Vagina (tissue), 2 donors: ENCODE data around the gene NELL1. TPM values are rescaled to one million over a fixed set of nuclear protein-coding genes. Genes with fewer than 3 reads are reported as not detected.

Experiments
- DNase-seq, 2 donors: peaks; one replicate each; pipeline ENCODE4 v3.0.0-alpha.2; 2017; ENCODE audit errors: extremely low spot score in 2 of 2
- H3K27ac ChIP-seq: fragments of 200-600 bp; sonication (generic); one replicate; pipeline ENCODE4 v1.5.1; 2019
- H3K27me3 ChIP-seq: fragments of 200-600 bp; sonication (generic); one replicate; pipeline ENCODE4 v1.5.1; 2019
- H3K36me3 ChIP-seq, 2 donors: fragments of 200-600 bp; sonication (generic); one replicate each; pipeline ENCODE4 v1.5.1; 2017 to 2019
- H3K4me1 ChIP-seq: fragments of 200-600 bp; sonication (generic); one replicate; pipeline ENCODE4 v1.5.1; 2019
- H3K4me3 ChIP-seq, 2 donors: fragments of 200-600 bp; sonication (generic); 1 replicate in 1 of 2; 2 replicates in 1 of 2; pipeline ENCODE4 v1.5.1; 2016 to 2019
- H3K9me3 ChIP-seq: fragments of 200-600 bp; sonication (generic); one replicate; pipeline ENCODE4 v1.5.1; 2019
- POLR2A ChIP-seq, 2 donors: fragments of 450-650 bp; IDR thresholded peaks; one replicate each; pipeline ENCODE4 v1.6.1; 2017; ENCODE audit warnings: antibody characterized with exemption in 2 of 2, mild to moderate bottlenecking in 2 of 2, moderate library complexity in 2 of 2
- POLR2AphosphoS5 ChIP-seq, 2 donors: sonication (generic); formaldehyde crosslinking; IDR thresholded peaks; one replicate each; pipeline ENCODE4 v1.9.0; 2017; ENCODE audit warnings: antibody characterized with exemption in 2 of 2, mild to moderate bottlenecking in 2 of 2, low read depth in 1 of 2; ENCODE audit not compliant: insufficient read depth in 1 of 2
- intact Hi-C: fragments of 100-400 bp; cut with DNase I; formaldehyde crosslinking; loops from one replicate; pipeline ENCODE4 v1.15.1; 2023
- total RNA-seq: library from RNA; depleted of rRNA; stranded (reverse); fragments of >200 nt; gene quantifications from one replicate; pipeline ENCODE4 v1.2.3, GENCODE V29; 2016
- TF ChIP-seq, protein P1 (sequence below), 3 experiments: fragments of 450-650 bp in 2 of 3; fragments of 200-600 bp in 1 of 3; sonication (generic) in 1 of 3; IDR thresholded peaks; one replicate each; pipeline ENCODE4 v1.5.1; 2017 to 2019; ENCODE audit warnings: antibody characterized with exemption in 3 of 3, mild to moderate bottlenecking in 2 of 3, moderate library complexity in 2 of 3

Gene NELL1
- total RNA-seq, 1 donor from 2014 or later, result 0.49 TPM

DNA sequence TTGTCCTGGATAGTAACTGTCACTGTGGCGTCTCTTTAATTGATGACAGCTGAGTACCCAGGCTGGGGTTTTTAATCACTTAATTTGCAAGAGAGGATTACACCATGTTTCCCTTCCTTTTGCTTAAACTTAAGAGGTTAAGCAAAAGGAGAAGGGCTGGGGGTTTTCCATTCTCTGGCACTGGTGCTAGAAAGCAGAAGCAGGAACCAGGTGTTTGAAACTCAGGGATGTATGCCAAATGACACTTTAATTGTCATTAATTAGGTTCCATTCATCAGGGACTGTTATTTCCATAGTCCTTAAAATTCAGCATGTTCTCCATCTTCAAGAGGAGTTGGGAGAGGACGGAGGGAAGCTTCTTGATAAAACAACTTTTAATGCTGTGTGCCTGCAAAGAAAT, 746.2 kb downstream of the NELL1 start:
- Histone ChIP-seq H3K27ac (no peak overlapping the region), H3K4me1 (no peaks in the 10 kb centered on the region), H3K36me3 (no peaks in the 10 kb centered on the region), H3K9me3 (no peaks in the 10 kb centered on the region), H3K4me3 (no peak overlapping the region), H3K27me3 (no peaks in the 10 kb centered on the region)
- DNase-seq, result no peak
- intact Hi-C loops, result no loop called here
- TF ChIP-seq POLR2A (IDR thresholded peaks at IDR 0.05) (no peak), POLR2AphosphoS5 (IDR thresholded peaks at IDR 0.05; ENCODE audit: insufficient read depth in 1 of 2, low read depth in 1 of 2) (no peak)
- TF ChIP-seq, protein P1, sequence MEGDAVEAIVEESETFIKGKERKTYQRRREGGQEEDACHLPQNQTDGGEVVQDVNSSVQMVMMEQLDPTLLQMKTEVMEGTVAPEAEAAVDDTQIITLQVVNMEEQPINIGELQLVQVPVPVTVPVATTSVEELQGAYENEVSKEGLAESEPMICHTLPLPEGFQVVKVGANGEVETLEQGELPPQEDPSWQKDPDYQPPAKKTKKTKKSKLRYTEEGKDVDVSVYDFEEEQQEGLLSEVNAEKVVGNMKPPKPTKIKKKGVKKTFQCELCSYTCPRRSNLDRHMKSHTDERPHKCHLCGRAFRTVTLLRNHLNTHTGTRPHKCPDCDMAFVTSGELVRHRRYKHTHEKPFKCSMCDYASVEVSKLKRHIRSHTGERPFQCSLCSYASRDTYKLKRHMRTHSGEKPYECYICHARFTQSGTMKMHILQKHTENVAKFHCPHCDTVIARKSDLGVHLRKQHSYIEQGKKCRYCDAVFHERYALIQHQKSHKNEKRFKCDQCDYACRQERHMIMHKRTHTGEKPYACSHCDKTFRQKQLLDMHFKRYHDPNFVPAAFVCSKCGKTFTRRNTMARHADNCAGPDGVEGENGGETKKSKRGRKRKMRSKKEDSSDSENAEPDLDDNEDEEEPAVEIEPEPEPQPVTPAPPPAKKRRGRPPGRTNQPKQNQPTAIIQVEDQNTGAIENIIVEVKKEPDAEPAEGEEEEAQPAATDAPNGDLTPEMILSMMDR (IDR thresholded peaks at IDR 0.05), result no peak

DNA sequence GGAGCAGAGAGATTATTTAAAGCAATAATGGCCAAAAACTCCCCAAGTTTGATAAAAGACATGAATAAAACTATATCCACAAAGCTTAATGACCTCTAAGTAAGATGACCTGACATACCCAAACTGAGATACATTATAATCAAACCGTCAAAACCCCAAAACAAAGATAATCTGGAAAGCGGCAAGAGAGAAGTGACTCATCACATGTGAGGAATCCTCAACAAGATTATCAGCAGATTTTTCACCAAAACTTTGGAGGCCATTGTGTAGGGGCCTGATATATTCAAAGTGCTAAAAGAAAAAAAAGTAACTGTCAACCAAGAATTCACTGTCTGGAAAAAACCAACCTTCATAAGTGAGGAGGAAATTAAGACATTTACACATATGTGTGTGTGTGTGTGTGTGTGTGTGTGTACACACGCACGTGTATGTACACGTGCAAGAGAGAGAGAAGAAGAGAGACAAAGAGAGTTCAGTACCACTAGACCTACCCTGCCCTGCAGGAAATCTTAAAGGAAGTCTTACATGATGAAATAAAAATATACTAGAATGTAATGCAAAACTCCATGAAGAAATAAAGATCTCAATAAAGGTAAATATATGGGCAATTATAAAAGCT, 752.4 kb downstream of the NELL1 start:
- no peak for TF ChIP-seq POLR2A (IDR thresholded peaks at IDR 0.05)
- no peak for TF ChIP-seq POLR2AphosphoS5 (IDR thresholded peaks at IDR 0.05; ENCODE audit: insufficient read depth in 1 of 2, low read depth in 1 of 2)
- TF ChIP-seq, protein P1 (IDR thresholded peaks at IDR 0.05), result no peak
- Histone ChIP-seq H3K4me3 (no peak overlapping the region), H3K27me3 (no peaks in the 10 kb centered on the region), H3K9me3 (no peaks in the 10 kb centered on the region), H3K27ac (no peak overlapping the region), H3K36me3 (no peaks in the 10 kb centered on the region), H3K4me1 (no peaks in the 10 kb centered on the region)
- no peak for DNase-seq
- intact Hi-C loops, result no loop called here

DNA sequence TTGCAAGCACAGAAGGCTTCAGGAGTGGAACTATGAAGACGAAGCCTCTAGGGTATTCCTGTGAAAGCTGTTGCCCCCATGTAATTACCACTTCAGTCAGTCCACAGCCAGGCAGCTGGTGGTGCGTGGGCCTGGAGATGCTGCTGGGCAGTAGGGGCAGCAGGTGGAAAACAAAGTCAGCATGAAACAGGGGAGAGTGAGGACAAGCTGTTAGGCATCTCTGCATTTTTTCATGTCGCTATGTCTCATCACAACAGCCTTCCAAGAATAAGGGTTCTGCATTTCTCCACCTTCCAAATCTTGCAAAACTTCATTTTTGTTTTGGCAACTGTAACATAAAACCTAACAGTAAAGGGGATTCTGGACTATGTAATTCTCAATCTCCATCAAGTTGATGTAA, 757.5 kb downstream of the NELL1 start:
- Histone ChIP-seq H3K27ac (no peak overlapping the region), H3K36me3 (no peaks in the 10 kb centered on the region), H3K27me3 (no peaks in the 10 kb centered on the region), H3K9me3 (no peaks in the 10 kb centered on the region), H3K4me3 (no peak overlapping the region), H3K4me1 (no peaks in the 10 kb centered on the region)
- intact Hi-C loops, result no loop called here
- TF ChIP-seq POLR2AphosphoS5 (IDR thresholded peaks at IDR 0.05; ENCODE audit: insufficient read depth in 1 of 2, low read depth in 1 of 2) (no peak), POLR2A (IDR thresholded peaks at IDR 0.05) (no peak)
- TF ChIP-seq, protein P1 (IDR thresholded peaks at IDR 0.05), result no peak
- DNase-seq, result no peak

DNA sequence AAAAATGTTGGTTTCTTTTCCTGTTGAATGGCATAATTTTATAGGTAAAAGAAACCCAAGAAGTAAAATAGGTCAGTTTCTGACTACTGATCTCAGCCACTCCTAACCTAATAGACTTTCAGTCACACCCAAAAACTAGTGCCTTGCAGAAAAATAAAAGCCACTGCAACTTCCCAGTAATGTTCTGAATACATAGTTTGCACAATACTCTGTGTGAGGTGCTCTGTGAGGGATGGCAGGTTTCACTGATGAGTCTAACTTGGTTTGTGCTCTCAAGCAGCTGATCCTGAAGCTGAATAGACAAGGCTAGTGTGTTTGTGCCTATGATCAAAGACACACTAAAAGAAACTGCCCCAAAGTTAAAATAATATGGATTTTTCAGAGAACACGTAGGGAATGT, 758.3 kb downstream of the NELL1 start:
- intact Hi-C loops, result no loop called here
- no peak for DNase-seq
- Histone ChIP-seq H3K36me3 (no peaks in the 10 kb centered on the region), H3K4me1 (no peaks in the 10 kb centered on the region), H3K4me3 (no peak overlapping the region), H3K9me3 (no peaks in the 10 kb centered on the region), H3K27ac (no peak overlapping the region), H3K27me3 (no peaks in the 10 kb centered on the region)
- TF ChIP-seq POLR2A (IDR thresholded peaks at IDR 0.05), result no peak

DNA sequence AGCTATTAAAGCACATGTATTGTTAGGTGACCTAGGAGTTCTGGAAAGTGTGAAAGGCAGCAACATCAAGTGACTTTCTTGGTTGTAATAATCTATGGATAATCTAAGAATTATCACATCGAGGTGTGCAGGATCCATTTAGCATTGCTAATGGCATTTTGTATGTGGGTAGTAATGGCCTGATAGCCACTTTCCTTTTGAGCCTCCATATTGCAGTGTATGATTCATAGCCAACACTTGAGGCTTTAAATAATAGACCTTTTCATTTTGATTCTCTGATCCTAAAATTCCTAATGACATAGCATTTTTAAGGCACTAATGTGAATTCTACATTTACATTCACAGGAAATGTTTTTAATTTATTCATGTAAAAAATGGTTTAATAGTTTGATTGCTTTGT, 759.4 kb downstream of the NELL1 start:
- Histone ChIP-seq H3K9me3 (no peaks in the 10 kb centered on the region), H3K36me3 (no peaks in the 10 kb centered on the region), H3K27me3 (no peaks in the 10 kb centered on the region), H3K4me1 (no peaks in the 10 kb centered on the region), H3K4me3 (no peak overlapping the region), H3K27ac (no peak overlapping the region)
- TF ChIP-seq POLR2A (IDR thresholded peaks at IDR 0.05) (no peak), POLR2AphosphoS5 (IDR thresholded peaks at IDR 0.05; ENCODE audit: insufficient read depth in 1 of 2, low read depth in 1 of 2) (no peak)
- TF ChIP-seq, protein P1 (IDR thresholded peaks at IDR 0.05), result no peak
- intact Hi-C loops, result no loop called here
- no peak for DNase-seq
